HEK293 (cell line): ENCODE measurements around the gene RPS19.

Source experiments
- CTCF ChIA-PET: fragments of 350-600 bp; formaldehyde crosslinking; extraction: SDS; loops from one replicate; lab custom pipeline; 2021; ENCODE audit warnings: antibody characterized with exemption; lab: Yijun Ruan, JAX
- POLR2A ChIA-PET: fragments of 300-600 bp; formaldehyde crosslinking; extraction: SDS; loops from one replicate; lab custom pipeline; 2020; ENCODE audit warnings: antibody characterized with exemption, inconsistent platforms; lab: Yijun Ruan, JAX
- H3K27ac ChIP-seq: fragments of 200-500 bp; sonication (Bioruptor generic); 2 replicates; pipeline ENCODE4 v1.5.1; 2014; ENCODE audit warnings: low read depth, low read length, control low read depth, inconsistent platforms; ENCODE audit errors: extremely low read depth
- H3K36me3 ChIP-seq, 2 experiments: fragments of 200-500 bp in 1 of 2; sonication (Bioruptor generic) in 1 of 2; 1 replicate in 1 of 2; 2 replicates in 1 of 2; pipeline ENCODE4 v1.5.1; 2014 to 2017; ENCODE audit warnings: inconsistent platforms in 2 of 2, low read length in 2 of 2; ENCODE audit not compliant: control insufficient read depth in 2 of 2, insufficient read depth in 1 of 2
- H3K4me1 ChIP-seq: fragments of 200-500 bp; sonication (Bioruptor generic); 2 replicates; pipeline ENCODE4 v1.5.1; 2014; ENCODE audit warnings: mild to moderate bottlenecking, low read length, inconsistent platforms; ENCODE audit not compliant: control insufficient read depth, insufficient read depth
- H3K4me3 ChIP-seq: 2 replicates; pipeline ENCODE4 v1.5.1; 2011; ENCODE audit warnings: low read depth, mild to moderate bottlenecking, control low read depth, low read length, moderate library complexity
- H3K9me3 ChIP-seq: fragments of 200-500 bp; sonication (Bioruptor generic); 2 replicates; pipeline ENCODE4 v1.5.1; 2014; ENCODE audit warnings: low read depth, low read length, inconsistent platforms; ENCODE audit not compliant: control insufficient read depth, insufficient read depth
- FEZF1 ChIP-seq: fragments of 450-650 bp; formaldehyde crosslinking; IDR thresholded peaks from 2 replicates; pipeline ENCODE4 v1.5.1; 2016; ENCODE audit warnings: missing biosample characterization, missing genetic modification characterization
- IKZF3 ChIP-seq: fragments of 450-650 bp; IDR thresholded peaks from 2 replicates; pipeline ENCODE4 v1.5.0; 2018; ENCODE audit warnings: missing biosample characterization, mild to moderate bottlenecking, missing genetic modification characterization, moderate library complexity
- KLF10 ChIP-seq: fragments of 450-650 bp; IDR thresholded peaks from 2 replicates; pipeline ENCODE4 v1.5.1; 2018; ENCODE audit warnings: missing biosample characterization, mild to moderate bottlenecking, missing genetic modification characterization
- SETDB1 ChIP-seq: IDR thresholded peaks from one replicate; pipeline ENCODE4 v1.6.1; 2017; ENCODE audit warnings: mild to moderate bottlenecking, low read length, moderate library complexity, mixed read lengths; ENCODE audit not compliant: insufficient read length
- TCF7L2 ChIP-seq: IDR thresholded peaks from 2 replicates; pipeline ENCODE4 v1.6.1; 2011; ENCODE audit warnings: low read depth, mild to moderate bottlenecking, inconsistent platforms, low read length, moderate library complexity, borderline replicate concordance
- TRIM28 ChIP-seq: IDR thresholded peaks from 2 replicates; pipeline ENCODE4 v1.6.1; 2011; ENCODE audit warnings: low read length, control low read depth, borderline replicate concordance
- YY2 ChIP-seq: fragments of 450-650 bp; formaldehyde crosslinking; IDR thresholded peaks from 2 replicates; pipeline ENCODE4 v1.5.1; 2016; ENCODE audit warnings: missing biosample characterization, missing genetic modification characterization
- ZBTB20 ChIP-seq: fragments of 450-650 bp; formaldehyde crosslinking; IDR thresholded peaks from 2 replicates; pipeline ENCODE4 v1.5.1; 2016; ENCODE audit warnings: missing biosample characterization, missing genetic modification characterization
- ZBTB8A ChIP-seq: fragments of 450-650 bp; formaldehyde crosslinking; IDR thresholded peaks from 2 replicates; pipeline ENCODE4 v1.5.1; 2016; ENCODE audit warnings: missing biosample characterization, missing genetic modification characterization
- ZNF19 ChIP-seq: fragments of 450-650 bp; formaldehyde crosslinking; IDR thresholded peaks from 2 replicates; pipeline ENCODE4; 2016; ENCODE audit warnings: missing biosample characterization, missing genetic modification characterization, low read depth
- ZNF248 ChIP-seq: fragments of 450-650 bp; formaldehyde crosslinking; IDR thresholded peaks from 2 replicates; pipeline ENCODE4 v1.5.1; 2017; ENCODE audit warnings: missing biosample characterization, missing genetic modification characterization
- ZNF362 ChIP-seq: fragments of 450-650 bp; formaldehyde crosslinking; IDR thresholded peaks from 2 replicates; pipeline ENCODE4 v1.5.1; 2016; ENCODE audit warnings: missing biosample characterization, missing genetic modification characterization
- ZNF423 ChIP-seq: fragments of 450-650 bp; formaldehyde crosslinking; IDR thresholded peaks from 2 replicates; pipeline ENCODE4 v1.5.1; 2016; ENCODE audit warnings: missing biosample characterization, missing genetic modification characterization
- ZNF514 ChIP-seq: fragments of 450-650 bp; formaldehyde crosslinking; IDR thresholded peaks from 2 replicates; pipeline ENCODE4 v1.5.1; 2016; ENCODE audit warnings: missing biosample characterization, missing genetic modification characterization
- ZNF521 ChIP-seq: fragments of 450-650 bp; formaldehyde crosslinking; IDR thresholded peaks from 2 replicates; pipeline ENCODE4 v1.5.1; 2017; ENCODE audit warnings: missing biosample characterization, mild to moderate bottlenecking, missing genetic modification characterization
- ZNF555 ChIP-seq: fragments of 450-650 bp; formaldehyde crosslinking; conservative IDR thresholded peaks from 2 replicates; pipeline ENCODE4 v1.5.1; 2017; ENCODE audit warnings: missing biosample characterization, mild to moderate bottlenecking, missing genetic modification characterization, inconsistent platforms
- ZNF596 ChIP-seq: fragments of 450-650 bp; IDR thresholded peaks from 2 replicates; pipeline ENCODE4 v1.5.0; 2018; ENCODE audit warnings: missing biosample characterization, mild to moderate bottlenecking, missing genetic modification characterization, moderate library complexity
- ZNF658 ChIP-seq: fragments of 450-650 bp; formaldehyde crosslinking; IDR thresholded peaks from 2 replicates; pipeline ENCODE4; 2016; ENCODE audit warnings: missing biosample characterization, missing genetic modification characterization
- ZNF707 ChIP-seq: fragments of 450-650 bp; formaldehyde crosslinking; IDR thresholded peaks from 2 replicates; pipeline ENCODE4 v1.5.1; 2016; ENCODE audit warnings: missing biosample characterization, missing genetic modification characterization
- ZNF791 ChIP-seq: fragments of 450-650 bp; formaldehyde crosslinking; IDR thresholded peaks from 2 replicates; pipeline ENCODE4 v1.5.1; 2016; ENCODE audit warnings: missing biosample characterization, missing genetic modification characterization
- TF ChIP-seq, protein P1 (sequence below): fragments of 450-650 bp; formaldehyde crosslinking; IDR thresholded peaks from 2 replicates; pipeline ENCODE4 v1.5.1; 2016; ENCODE audit warnings: missing biosample characterization, missing genetic modification characterization
- TF ChIP-seq, protein P2 (sequence below): fragments of 450-650 bp; formaldehyde crosslinking; IDR thresholded peaks from 2 replicates; pipeline ENCODE4 v1.5.1; 2016; ENCODE audit warnings: missing biosample characterization, missing genetic modification characterization
- TF ChIP-seq, protein P3 (sequence below): fragments of 450-650 bp; formaldehyde crosslinking; IDR thresholded peaks from 2 replicates; pipeline ENCODE4 v1.5.1; 2016; ENCODE audit warnings: missing biosample characterization, missing genetic modification characterization
- TF ChIP-seq, protein P4 (sequence below): fragments of 450-650 bp; formaldehyde crosslinking; IDR thresholded peaks from 2 replicates; pipeline ENCODE4 v1.5.1; 2017; ENCODE audit warnings: missing biosample characterization, missing genetic modification characterization

RPS19 gene

GRCh38 chr19:41853344-41853743 is 6.7 kb upstream of the RPS19 start:
- Histone ChIP-seq H3K4me1 (no peaks in the 10 kb centered on the region), H3K36me3 (no peaks in the 10 kb centered on the region), H3K27ac (no peak overlapping the region), H3K9me3 (no peaks in the 10 kb centered on the region), H3K4me3 (no peak overlapping the region)
- ChIA-PET POLR2A (interaction anchor here (2.9 kb wide), 1 partner anchor 13 kb away, joined by 9 read pairs; no protein-coding TSS in a partner anchor), CTCF (interaction anchor here (0.6 to 4.7 kb wide), 6 partner anchors 17 to 1692 kb away, joined by 3 to 49 read pairs (median 6); no protein-coding TSS in a partner anchor)
- TF ChIP-seq TCF7L2 (no peak), ZNF423 (no peak), YY2 (tag by site-specific recombination) (no peak), ZBTB20 (no peak), IKZF3 (tag by site-specific recombination) (no peak), TRIM28 (no peak), ZNF514 (tag by site-specific recombination) (no peak)
- TF ChIP-seq, protein P1, sequence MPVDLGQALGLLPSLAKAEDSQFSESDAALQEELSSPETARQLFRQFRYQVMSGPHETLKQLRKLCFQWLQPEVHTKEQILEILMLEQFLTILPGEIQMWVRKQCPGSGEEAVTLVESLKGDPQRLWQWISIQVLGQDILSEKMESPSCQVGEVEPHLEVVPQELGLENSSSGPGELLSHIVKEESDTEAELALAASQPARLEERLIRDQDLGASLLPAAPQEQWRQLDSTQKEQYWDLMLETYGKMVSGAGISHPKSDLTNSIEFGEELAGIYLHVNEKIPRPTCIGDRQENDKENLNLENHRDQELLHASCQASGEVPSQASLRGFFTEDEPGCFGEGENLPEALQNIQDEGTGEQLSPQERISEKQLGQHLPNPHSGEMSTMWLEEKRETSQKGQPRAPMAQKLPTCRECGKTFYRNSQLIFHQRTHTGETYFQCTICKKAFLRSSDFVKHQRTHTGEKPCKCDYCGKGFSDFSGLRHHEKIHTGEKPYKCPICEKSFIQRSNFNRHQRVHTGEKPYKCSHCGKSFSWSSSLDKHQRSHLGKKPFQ, result no peak

GRCh38 chr19:41853768-41854167 is 6.3 kb upstream of the RPS19 start:
- Histone ChIP-seq H3K27ac (no peak overlapping the region), H3K4me3 (no peak overlapping the region), H3K4me1 (no peaks in the 10 kb centered on the region), H3K9me3 (no peaks in the 10 kb centered on the region), H3K36me3 (no peaks in the 10 kb centered on the region)
- no peak for TF ChIP-seq ZNF555 (tag by site-specific recombination)
- no peak for TF ChIP-seq ZBTB8A (tag by site-specific recombination)
- TF ChIP-seq FEZF1, result no peak
- TF ChIP-seq ZNF19 (tag by site-specific recombination), result no peak
- TF ChIP-seq, protein P2, sequence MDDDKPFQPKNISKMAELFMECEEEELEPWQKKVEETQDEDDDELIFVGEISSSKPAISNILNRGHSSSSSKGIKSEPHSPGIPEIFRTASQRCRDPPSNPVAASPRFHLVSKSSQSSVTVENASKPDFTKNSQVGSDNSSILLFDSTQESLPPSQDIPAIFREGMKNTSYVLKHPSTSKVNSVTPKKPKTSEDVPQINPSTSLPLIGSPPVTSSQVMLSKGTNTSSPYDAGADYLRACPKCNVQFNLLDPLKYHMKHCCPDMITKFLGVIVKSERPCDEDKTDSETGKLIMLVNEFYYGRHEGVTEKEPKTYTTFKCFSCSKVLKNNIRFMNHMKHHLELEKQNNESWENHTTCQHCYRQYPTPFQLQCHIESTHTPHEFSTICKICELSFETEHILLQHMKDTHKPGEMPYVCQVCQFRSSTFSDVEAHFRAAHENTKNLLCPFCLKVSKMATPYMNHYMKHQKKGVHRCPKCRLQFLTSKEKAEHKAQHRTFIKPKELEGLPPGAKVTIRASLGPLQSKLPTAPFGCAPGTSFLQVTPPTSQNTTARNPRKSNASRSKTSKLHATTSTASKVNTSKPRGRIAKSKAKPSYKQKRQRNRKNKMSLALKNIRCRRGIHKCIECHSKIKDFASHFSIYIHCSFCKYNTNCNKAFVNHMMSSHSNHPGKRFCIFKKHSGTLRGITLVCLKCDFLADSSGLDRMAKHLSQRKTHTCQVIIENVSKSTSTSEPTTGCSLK (tag by site-specific recombination), result no peak
- no peak for TF ChIP-seq ZNF596 (tag by site-specific recombination)
- TF ChIP-seq ZNF707 (tag by site-specific recombination), result no peak
- TF ChIP-seq, protein P3, sequence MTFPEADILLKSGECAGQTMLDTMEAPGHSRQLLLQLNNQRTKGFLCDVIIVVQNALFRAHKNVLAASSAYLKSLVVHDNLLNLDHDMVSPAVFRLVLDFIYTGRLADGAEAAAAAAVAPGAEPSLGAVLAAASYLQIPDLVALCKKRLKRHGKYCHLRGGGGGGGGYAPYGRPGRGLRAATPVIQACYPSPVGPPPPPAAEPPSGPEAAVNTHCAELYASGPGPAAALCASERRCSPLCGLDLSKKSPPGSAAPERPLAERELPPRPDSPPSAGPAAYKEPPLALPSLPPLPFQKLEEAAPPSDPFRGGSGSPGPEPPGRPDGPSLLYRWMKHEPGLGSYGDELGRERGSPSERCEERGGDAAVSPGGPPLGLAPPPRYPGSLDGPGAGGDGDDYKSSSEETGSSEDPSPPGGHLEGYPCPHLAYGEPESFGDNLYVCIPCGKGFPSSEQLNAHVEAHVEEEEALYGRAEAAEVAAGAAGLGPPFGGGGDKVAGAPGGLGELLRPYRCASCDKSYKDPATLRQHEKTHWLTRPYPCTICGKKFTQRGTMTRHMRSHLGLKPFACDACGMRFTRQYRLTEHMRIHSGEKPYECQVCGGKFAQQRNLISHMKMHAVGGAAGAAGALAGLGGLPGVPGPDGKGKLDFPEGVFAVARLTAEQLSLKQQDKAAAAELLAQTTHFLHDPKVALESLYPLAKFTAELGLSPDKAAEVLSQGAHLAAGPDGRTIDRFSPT (tag by site-specific recombination), result no peak
- TF ChIP-seq ZNF248, result no peak
- CTCF ChIA-PET, result interaction anchor here (0.6 to 2.6 kb wide), 5 partner anchors 18 to 1692 kb away, joined by 3 to 14 read pairs (median 5); no protein-coding TSS in a partner anchor
- POLR2A ChIA-PET, result interaction anchor here (2.9 kb wide), 1 partner anchor 12 kb away, joined by 9 read pairs; no protein-coding TSS in a partner anchor

DNA sequence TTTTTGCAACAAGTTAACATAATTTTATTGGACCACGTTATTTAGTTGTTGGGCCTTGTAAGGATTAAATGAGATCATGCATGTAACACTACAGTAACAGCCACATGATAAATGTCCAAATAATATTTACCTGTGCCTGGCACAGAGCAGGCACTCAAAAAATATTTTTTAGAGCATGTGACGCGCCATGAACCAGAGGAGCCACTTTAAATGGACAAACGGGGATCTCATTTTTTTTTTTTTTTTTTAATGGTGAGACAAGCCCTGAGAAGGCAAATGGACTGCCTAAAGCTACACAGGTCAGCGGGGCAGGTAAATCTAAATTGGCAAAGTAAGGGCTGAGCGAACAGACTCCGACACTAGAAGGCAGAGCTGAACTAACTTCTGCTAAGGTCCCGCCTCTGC is 840 bp upstream of the RPS19 start:
- POLR2A ChIA-PET, result interaction anchor here (0.6 to 3.9 kb wide), 25 partner anchors 9 to 538 kb away, joined by 3 to 118 read pairs (median 6); partner anchors contain the start of genes ARHGEF1, B9D2, DEDD2 and DMAC2
- Histone ChIP-seq H3K27ac (peak overlapping the region; percentile 100), H3K4me1 (peaks cover 27% of the 10 kb centered on the region), H3K36me3 (peaks cover 35 to 39% of the 10 kb centered on the region in 2 experiments), H3K4me3 (peak overlapping the region; percentile 16), H3K9me3 (no peaks in the 10 kb centered on the region)
- CTCF ChIA-PET, result interaction anchor here (0.6 to 4.3 kb wide), 20 partner anchors 8 to 1401 kb away, joined by 3 to 34 read pairs (median 5); no protein-coding TSS in a partner anchor
- no peak for TF ChIP-seq KLF10 (tag by site-specific recombination)
- no peak for TF ChIP-seq ZNF521
- TF ChIP-seq SETDB1, result no peak
- no peak for TF ChIP-seq ZNF658 (tag by site-specific recombination)
- peak; percentile 86 for TF ChIP-seq ZNF362
- TF ChIP-seq ZNF791 (tag by site-specific recombination), result no peak
- TF ChIP-seq, protein P4, sequence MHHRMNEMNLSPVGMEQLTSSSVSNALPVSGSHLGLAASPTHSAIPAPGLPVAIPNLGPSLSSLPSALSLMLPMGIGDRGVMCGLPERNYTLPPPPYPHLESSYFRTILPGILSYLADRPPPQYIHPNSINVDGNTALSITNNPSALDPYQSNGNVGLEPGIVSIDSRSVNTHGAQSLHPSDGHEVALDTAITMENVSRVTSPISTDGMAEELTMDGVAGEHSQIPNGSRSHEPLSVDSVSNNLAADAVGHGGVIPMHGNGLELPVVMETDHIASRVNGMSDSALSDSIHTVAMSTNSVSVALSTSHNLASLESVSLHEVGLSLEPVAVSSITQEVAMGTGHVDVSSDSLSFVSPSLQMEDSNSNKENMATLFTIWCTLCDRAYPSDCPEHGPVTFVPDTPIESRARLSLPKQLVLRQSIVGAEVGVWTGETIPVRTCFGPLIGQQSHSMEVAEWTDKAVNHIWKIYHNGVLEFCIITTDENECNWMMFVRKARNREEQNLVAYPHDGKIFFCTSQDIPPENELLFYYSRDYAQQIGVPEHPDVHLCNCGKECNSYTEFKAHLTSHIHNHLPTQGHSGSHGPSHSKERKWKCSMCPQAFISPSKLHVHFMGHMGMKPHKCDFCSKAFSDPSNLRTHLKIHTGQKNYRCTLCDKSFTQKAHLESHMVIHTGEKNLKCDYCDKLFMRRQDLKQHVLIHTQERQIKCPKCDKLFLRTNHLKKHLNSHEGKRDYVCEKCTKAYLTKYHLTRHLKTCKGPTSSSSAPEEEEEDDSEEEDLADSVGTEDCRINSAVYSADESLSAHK (tag by site-specific recombination), result no peak
